K562 (cell line): ENCODE measurements around the gene HDAC1. TPM values are rescaled to one million over a fixed set of nuclear protein-coding genes. Genes with fewer than 3 reads are reported as not detected.

Experiments
- BRD9 ChIP-seq: fragments of 450-650 bp; IDR thresholded peaks from 2 replicates; pipeline ENCODE4 v1.6.1; 2018; ENCODE audit warnings: low read depth; ENCODE audit not compliant: partially characterized antibody
- BRF1 ChIP-seq: IDR thresholded peaks from 3 replicates; pipeline ENCODE4 v1.6.1; 2011; ENCODE audit warnings: borderline replicate concordance, mild to moderate bottlenecking; ENCODE audit not compliant: insufficient read length; ENCODE audit errors: extremely low read depth
- CHAMP1 ChIP-seq: fragments of 450-650 bp; IDR thresholded peaks from 2 replicates; pipeline ENCODE4 v1.6.1; 2016; ENCODE audit warnings: mild to moderate bottlenecking
- CHD4 ChIP-seq: fragments of 200-600 bp; sonication (generic); IDR thresholded peaks from 3 replicates; pipeline ENCODE4 v1.6.1; 2012; ENCODE audit warnings: low read depth, mild to moderate bottlenecking, mixed read lengths, low read length, inconsistent platforms; ENCODE audit not compliant: insufficient read depth, insufficient replicate concordance, poor library complexity, severe bottlenecking
- CTBP1 ChIP-seq: fragments of 450-650 bp; IDR thresholded peaks from 2 replicates; pipeline ENCODE4 v1.6.1; 2016; ENCODE audit warnings: borderline replicate concordance
- FOSL1 ChIP-seq: fragments of 200-800 bp; sonication (Bioruptor generic); conservative IDR thresholded peaks from 2 replicates; pipeline ENCODE4 v1.6.1; 2016; ENCODE audit warnings: missing genetic modification characterization, missing compliant biosample characterization
- GATA2 ChIP-seq: sonication (generic); formaldehyde crosslinking; IDR thresholded peaks from 2 replicates; pipeline ENCODE4 v1.4.0; 2020; ENCODE audit warnings: mild to moderate bottlenecking, missing genetic modification reagents
- HMBOX1 ChIP-seq: sonication (generic); IDR thresholded peaks from 2 replicates; pipeline ENCODE4 v1.6.1; 2016
- MTA1 ChIP-seq: fragments of 450-650 bp; IDR thresholded peaks from 2 replicates; pipeline ENCODE4 v1.6.1; 2017; ENCODE audit warnings: borderline replicate concordance
- MXI1 ChIP-seq: IDR thresholded peaks from 2 replicates; pipeline ENCODE4 v1.6.1; 2011; ENCODE audit warnings: low read depth, mild to moderate bottlenecking, improper control_type of control experiment, low read length
- NR2C2 ChIP-seq, 2 experiments: fragments of 200-800 bp in 1 of 2; sonication (Bioruptor generic) in 1 of 2; sonication (generic) in 1 of 2; formaldehyde crosslinking in 1 of 2; IDR thresholded peaks; 2 replicates each; pipeline versions ENCODE4 v1.6.1 to v1.8.0; 2016 to 2022; ENCODE audit warnings: mild to moderate bottlenecking in 1 of 2, missing compliant biosample characterization in 1 of 2, missing genetic modification characterization in 1 of 2, missing genetic modification reagents in 1 of 2
- RFX1 ChIP-seq: fragments of 450-650 bp; IDR thresholded peaks from 2 replicates; pipeline ENCODE4 v1.6.1; 2016; ENCODE audit warnings: mild to moderate bottlenecking, moderate library complexity
- SP2 ChIP-seq: IDR thresholded peaks from 2 replicates; pipeline ENCODE4 v1.6.1; 2011; ENCODE audit warnings: mild to moderate bottlenecking, low read depth, low read length, moderate library complexity; ENCODE audit not compliant: poor library complexity, severe bottlenecking; ENCODE audit errors: extremely low read depth
- STAT5B ChIP-seq: fragments of 250-450 bp; sonication (Bioruptor Pico); IDR thresholded peaks from 2 replicates; pipeline ENCODE4 v1.8.0; 2021; ENCODE audit warnings: mild to moderate bottlenecking, inconsistent platforms
- USF2 ChIP-seq: sonication (generic); formaldehyde crosslinking; IDR thresholded peaks from 2 replicates; pipeline ENCODE4 v1.5.0; 2020; ENCODE audit warnings: missing genetic modification reagents
- ZBTB26 ChIP-seq: fragments of 450-650 bp; formaldehyde crosslinking; IDR thresholded peaks from 2 replicates; pipeline ENCODE4 v1.4.0; 2022; ENCODE audit warnings: missing genetic modification characterization
- ZFP30 ChIP-seq: fragments of 250-450 bp; sonication (Bioruptor Pico); IDR thresholded peaks from 2 replicates; pipeline ENCODE4 v1.8.0; 2022; ENCODE audit warnings: moderate library complexity, mild to moderate bottlenecking, inconsistent platforms, borderline replicate concordance
- ZNF253 ChIP-seq: fragments of 250-450 bp; sonication (Bioruptor Pico); conservative IDR thresholded peaks from 2 replicates; pipeline ENCODE4 v1.6.1; 2021; ENCODE audit warnings: mild to moderate bottlenecking
- ZNF3 ChIP-seq: fragments of 250-450 bp; sonication (Bioruptor Pico); IDR thresholded peaks from 2 replicates; pipeline ENCODE4 v1.5.0; 2021; ENCODE audit warnings: mild to moderate bottlenecking, moderate library complexity
- ZNF507 ChIP-seq: conservative IDR thresholded peaks from 2 replicates; pipeline ENCODE4 v1.6.1; 2017; ENCODE audit warnings: missing genetic modification characterization, missing compliant biosample characterization
- ZNF561 ChIP-seq: fragments of 450-650 bp; formaldehyde crosslinking; conservative IDR thresholded peaks from 2 replicates; pipeline ENCODE4 v1.4.0; 2020; ENCODE audit warnings: mild to moderate bottlenecking, moderate library complexity
- ZNF707 ChIP-seq: fragments of 250-450 bp; sonication (Bioruptor Pico); conservative IDR thresholded peaks from 2 replicates; pipeline ENCODE4 v1.8.0; 2022; ENCODE audit warnings: inconsistent platforms, mild to moderate bottlenecking, moderate library complexity
- polyA plus RNA-seq, 8 experiments: library from polyadenylated mRNA; depleted of rRNA in 4 of 8; stranded (reverse) in 5 of 8; unstranded in 3 of 8; fragments of >200 nt; fragmentation: Nextera tagmentation in 2 of 8; fragmentation: Illumina TruSeq in 1 of 8; extraction: Ambion mirVana in 2 of 8; extraction: Trizol in 1 of 8; gene quantifications; 2 replicates each; pipeline versions ENCODE4 v1.2.1 to v1.2.3, GENCODE V29; 2011 to 2014; ENCODE audit warnings: inconsistent platforms in 1 of 8, missing spikeins in 1 of 8
- total RNA-seq, 7 experiments: library from RNA; depleted of rRNA in 6 of 7; stranded (reverse); fragments of >200 nt in 6 of 7; fragmentation: Illumina TruSeq in 2 of 7; extraction: Trizol in 2 of 7; gene quantifications; 2 replicates each; pipeline versions ENCODE4 v1.2.1 to v1.2.3, GENCODE V29; 2011 to 2021; ENCODE audit warnings: low replicate concordance in 1 of 7

HDAC1 gene
- total and polyA plus RNA-seq, 9 of the 15 experiments (the other 6 are each of a cell fraction or from before 2014, with no cell fraction given), result 169 to 384 (median 193) TPM

- TF ChIP-seq MTA1, result peak; percentile 69; the same call in 1 of the 2 replicates
- TF ChIP-seq ZNF707, result no peak
- TF ChIP-seq USF2 (CRISPR knock-in tag), result no peak
- no peak for TF ChIP-seq RFX1
- no peak for TF ChIP-seq FOSL1 (tag)
- no peak for TF ChIP-seq ZNF3
- no peak for TF ChIP-seq SP2
- peak; percentile 45; the same call in 1 of the 2 replicates for TF ChIP-seq GATA2 (CRISPR knock-in tag)
- TF ChIP-seq NR2C2 (CRISPR knock-in tag; IDR thresholded peaks at IDR 0.05), result no peak
- no peak for TF ChIP-seq NR2C2 (tag; IDR thresholded peaks at IDR 0.05)
- no peak for TF ChIP-seq ZFP30 (CRISPR knock-in tag)
- no peak for TF ChIP-seq BRF1
- TF ChIP-seq CTBP1, result peak; percentile 83; the same call in 1 of the 2 replicates
- no peak for TF ChIP-seq CHAMP1
- peak; percentile 64 for TF ChIP-seq BRD9
- no peak for TF ChIP-seq ZNF561
- TF ChIP-seq ZNF507 (tag), result no peak
- TF ChIP-seq MXI1, result no peak
- TF ChIP-seq HMBOX1, result no peak
- no peak for TF ChIP-seq ZNF253 (CRISPR knock-in tag)
- TF ChIP-seq ZBTB26 (CRISPR knock-in tag), result no peak
- no peak for TF ChIP-seq STAT5B
- peak; percentile 72 for TF ChIP-seq CHD4
Measured at GRCh38 chr1:32247983-32248889, 43.6 kb upstream of the HDAC1 start (continued).
